ENCODE results near the gene OGDHL.
"Not testable (repeated sequence)": the region's sequence is repeated elsewhere in the genome, so short reads cannot be mapped to it uniquely, and the experiment has no call there.

OGDHL gene

GRCh38 chr10:49761789-49762565 lies at the start of gene OGDHL:
Gene OGDHL, minus strand, starts transcription at chr10:49762323. Its CDS starts 3,731 bp downstream, at chr10:49758592.
- Histone ChIP-seq H3K4me3 (ENCODE audit: low read depth in 1 of 2, low read length in 2 of 2) (peak within 1 kb of the TSS in 1 of 2 donors; percentile 27), H3K27ac (ENCODE audit: low read depth, low read length) (no peak within 1 kb of the TSS), H3K9ac (ENCODE audit: low read length) (no peak within 1 kb of the TSS), H3K27me3 (ENCODE audit: control insufficient read depth in 1 of 2, insufficient read depth in 2 of 2, low read length in 2 of 2) (peaks cover 0 to 25% of the 10 kb centered on the region in 2 donors), H3K36me3 (ENCODE audit: insufficient read depth, low read length) (no peaks in the 10 kb centered on the region), H3K4me1 (ENCODE audit: insufficient read depth, low read length) (no peaks in the 10 kb centered on the region), H3K9me3 (ENCODE audit: low read length) (no peaks in the 10 kb centered on the region)

DNA sequence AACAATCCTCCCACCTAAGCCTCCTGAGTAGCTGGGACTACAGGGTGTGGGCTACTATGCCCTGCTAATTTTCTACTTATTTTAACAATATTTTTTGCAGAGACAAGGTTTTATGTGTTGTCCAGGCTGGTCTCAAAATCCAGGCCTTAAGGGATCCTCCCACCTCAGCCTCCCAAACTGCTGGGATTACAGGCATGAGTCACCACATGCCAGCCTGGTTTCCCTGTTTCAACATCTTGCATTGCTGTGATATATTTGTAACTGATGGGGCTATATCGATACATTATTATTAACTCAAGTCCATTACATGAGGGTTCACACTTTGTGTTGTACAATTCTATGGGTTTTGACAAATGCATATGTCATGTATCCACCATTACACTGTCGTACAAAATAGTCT lies 41.9 kb upstream of the OGDHL start:
- Histone ChIP-seq H3K4me1 (ENCODE audit: insufficient read depth, low read length) (no peaks in the 10 kb centered on the region), H3K9me3 (ENCODE audit: low read length) (no peaks in the 10 kb centered on the region), H3K27me3 (ENCODE audit: control insufficient read depth in 1 of 2, insufficient read depth in 2 of 2, low read length in 2 of 2) (no peaks in the 10 kb centered on the region), H3K4me3 (ENCODE audit: low read depth in 1 of 2, low read length in 2 of 2) (no peak overlapping the region), H3K27ac (ENCODE audit: low read depth, low read length) (no peak overlapping the region), H3K36me3 (ENCODE audit: insufficient read depth, low read length) (no peaks in the 10 kb centered on the region), H3K9ac (ENCODE audit: low read length) (no peak overlapping the region)

DNA sequence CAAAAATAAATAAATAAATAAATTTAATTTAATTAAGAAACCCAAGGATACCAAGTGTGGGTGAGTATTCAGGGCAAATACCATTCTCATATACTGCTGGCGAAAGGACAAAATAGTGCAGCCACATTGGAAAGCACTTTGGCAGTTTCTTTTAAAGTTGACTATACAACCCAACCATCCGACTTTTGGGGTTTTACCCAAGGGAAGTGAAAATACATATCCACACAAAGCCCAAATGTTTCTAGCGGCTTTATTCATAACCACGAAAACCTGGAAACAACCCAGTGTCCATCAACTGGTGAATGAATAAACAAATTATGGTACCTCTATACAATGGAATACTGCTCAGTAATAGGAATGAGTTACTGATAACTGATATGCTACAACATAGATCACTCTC lies 36.2 kb upstream of the OGDHL start:
- H3K9me3 ChIP-seq (ENCODE audit: low read length), result no peaks in the 10 kb centered on the region
- H3K4me3 ChIP-seq (ENCODE audit: low read depth in 1 of 2, low read length in 2 of 2), result no peak overlapping the region
- no peak overlapping the region for H3K27ac ChIP-seq (ENCODE audit: low read depth, low read length)
- no peaks in the 10 kb centered on the region for H3K4me1 ChIP-seq (ENCODE audit: insufficient read depth, low read length)
- H3K27me3 ChIP-seq (ENCODE audit: control insufficient read depth in 1 of 2, insufficient read depth in 2 of 2, low read length in 2 of 2), result no peaks in the 10 kb centered on the region
- no peak overlapping the region for H3K9ac ChIP-seq (ENCODE audit: low read length)
- H3K36me3 ChIP-seq (ENCODE audit: insufficient read depth, low read length), result no peaks in the 10 kb centered on the region

- H3K4me3 ChIP-seq (ENCODE audit: low read depth in 1 of 2, low read length in 2 of 2), result no peak overlapping the region
- no peaks in the 10 kb centered on the region for H3K36me3 ChIP-seq (ENCODE audit: insufficient read depth, low read length)
- no peak overlapping the region for H3K9ac ChIP-seq (ENCODE audit: low read length)
- no peaks in the 10 kb centered on the region for H3K4me1 ChIP-seq (ENCODE audit: insufficient read depth, low read length)
- no peaks in the 10 kb centered on the region for H3K27me3 ChIP-seq (ENCODE audit: control insufficient read depth in 1 of 2, insufficient read depth in 2 of 2, low read length in 2 of 2)
- no peaks in the 10 kb centered on the region for H3K9me3 ChIP-seq (ENCODE audit: low read length)
- H3K27ac ChIP-seq (ENCODE audit: low read depth, low read length), result no peak overlapping the region
Measured at GRCh38 chr10:49791100-49791499, 29.0 kb upstream of the OGDHL start.

- Histone ChIP-seq H3K9me3 (ENCODE audit: low read length) (no peaks in the 10 kb centered on the region), H3K9ac (ENCODE audit: low read length) (no peak overlapping the region), H3K27me3 (ENCODE audit: control insufficient read depth in 1 of 2, insufficient read depth in 2 of 2, low read length in 2 of 2) (no peaks in the 10 kb centered on the region), H3K36me3 (ENCODE audit: insufficient read depth, low read length) (no peaks in the 10 kb centered on the region), H3K27ac (ENCODE audit: low read depth, low read length) (no peak overlapping the region), H3K4me3 (ENCODE audit: low read depth in 1 of 2, low read length in 2 of 2) (no peak overlapping the region), H3K4me1 (ENCODE audit: insufficient read depth, low read length) (no peaks in the 10 kb centered on the region)
Measured at GRCh38 chr10:49784681-49785080, 22.6 kb upstream of the OGDHL start.

GRCh38 chr10:49783645-49784044 lies 21.5 kb upstream of the OGDHL start:
- H3K9me3 ChIP-seq (ENCODE audit: low read length), result no peaks in the 10 kb centered on the region
- H3K9ac ChIP-seq (ENCODE audit: low read length), result no peak overlapping the region
- no peaks in the 10 kb centered on the region for H3K4me1 ChIP-seq (ENCODE audit: insufficient read depth, low read length)
- no peak overlapping the region for H3K4me3 ChIP-seq (ENCODE audit: low read depth in 1 of 2, low read length in 2 of 2)
- H3K27ac ChIP-seq (ENCODE audit: low read depth, low read length), result no peak overlapping the region
- H3K27me3 ChIP-seq (ENCODE audit: control insufficient read depth in 1 of 2, insufficient read depth in 2 of 2, low read length in 2 of 2), result no peaks in the 10 kb centered on the region
- H3K36me3 ChIP-seq (ENCODE audit: insufficient read depth, low read length), result no peaks in the 10 kb centered on the region

GRCh38 chr10:49781247-49781646 lies 19.1 kb upstream of the OGDHL start:
- H3K4me3 ChIP-seq (ENCODE audit: low read depth in 1 of 2, low read length in 2 of 2), result no peak overlapping the region
- H3K27ac ChIP-seq (ENCODE audit: low read depth, low read length), result no peak overlapping the region
- no peaks in the 10 kb centered on the region for H3K36me3 ChIP-seq (ENCODE audit: insufficient read depth, low read length)
- H3K4me1 ChIP-seq (ENCODE audit: insufficient read depth, low read length), result no peaks in the 10 kb centered on the region
- no peaks in the 10 kb centered on the region for H3K9me3 ChIP-seq (ENCODE audit: low read length)
- H3K9ac ChIP-seq (ENCODE audit: low read length), result no peak overlapping the region
- no peaks in the 10 kb centered on the region for H3K27me3 ChIP-seq (ENCODE audit: control insufficient read depth in 1 of 2, insufficient read depth in 2 of 2, low read length in 2 of 2)

DNA sequence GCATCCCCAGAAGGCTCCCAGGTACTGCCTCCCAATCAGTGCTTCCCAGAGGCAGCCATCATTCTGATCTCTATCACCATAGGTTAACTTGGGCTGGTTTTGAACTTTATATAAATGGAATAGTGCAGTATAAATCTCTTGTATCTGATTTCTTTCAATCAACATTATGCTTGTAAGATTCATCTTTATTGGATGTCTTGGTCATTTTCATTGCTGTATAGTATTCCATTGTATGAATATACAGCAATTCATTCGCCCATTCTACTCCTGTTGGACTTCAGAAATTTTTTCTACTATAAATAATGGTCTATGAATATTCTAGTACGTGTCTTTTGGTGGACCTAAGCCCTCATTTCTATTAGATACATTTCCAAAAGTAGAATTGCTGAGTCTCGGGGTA lies 16.1 kb upstream of the OGDHL start:
- H3K27ac ChIP-seq (ENCODE audit: low read depth, low read length), result no peak overlapping the region
- no peaks in the 10 kb centered on the region for H3K27me3 ChIP-seq (ENCODE audit: control insufficient read depth in 1 of 2, insufficient read depth in 2 of 2, low read length in 2 of 2)
- no peak overlapping the region for H3K4me3 ChIP-seq (ENCODE audit: low read depth in 1 of 2, low read length in 2 of 2)
- H3K36me3 ChIP-seq (ENCODE audit: insufficient read depth, low read length), result no peaks in the 10 kb centered on the region
- H3K9me3 ChIP-seq (ENCODE audit: low read length), result no peaks in the 10 kb centered on the region
- H3K4me1 ChIP-seq (ENCODE audit: insufficient read depth, low read length), result no peaks in the 10 kb centered on the region
- H3K9ac ChIP-seq (ENCODE audit: low read length), result no peak overlapping the region

- no peak overlapping the region for H3K4me3 ChIP-seq (ENCODE audit: low read depth in 1 of 2, low read length in 2 of 2)
- H3K9me3 ChIP-seq (ENCODE audit: low read length), result no peaks in the 10 kb centered on the region
- H3K36me3 ChIP-seq (ENCODE audit: insufficient read depth, low read length), result no peaks in the 10 kb centered on the region
- H3K9ac ChIP-seq (ENCODE audit: low read length), result no peak overlapping the region
- H3K4me1 ChIP-seq (ENCODE audit: insufficient read depth, low read length), result no peaks in the 10 kb centered on the region
- H3K27me3 ChIP-seq (ENCODE audit: control insufficient read depth in 1 of 2, insufficient read depth in 2 of 2, low read length in 2 of 2), result no peaks in the 10 kb centered on the region
- no peak overlapping the region for H3K27ac ChIP-seq (ENCODE audit: low read depth, low read length)
Measured at GRCh38 chr10:49776851-49777250, 14.7 kb upstream of the OGDHL start.

- no peak overlapping the region for H3K4me3 ChIP-seq (ENCODE audit: low read depth in 1 of 2, low read length in 2 of 2)
- no peaks in the 10 kb centered on the region for H3K36me3 ChIP-seq (ENCODE audit: insufficient read depth, low read length)
- no peaks in the 10 kb centered on the region for H3K9me3 ChIP-seq (ENCODE audit: low read length)
- H3K4me1 ChIP-seq (ENCODE audit: insufficient read depth, low read length), result no peaks in the 10 kb centered on the region
- no peak overlapping the region for H3K9ac ChIP-seq (ENCODE audit: low read length)
- no peaks in the 10 kb centered on the region for H3K27me3 ChIP-seq (ENCODE audit: control insufficient read depth in 1 of 2, insufficient read depth in 2 of 2, low read length in 2 of 2)
- H3K27ac ChIP-seq (ENCODE audit: low read depth, low read length), result no peak overlapping the region
Measured at GRCh38 chr10:49775014-49775413, 12.9 kb upstream of the OGDHL start.

DNA sequence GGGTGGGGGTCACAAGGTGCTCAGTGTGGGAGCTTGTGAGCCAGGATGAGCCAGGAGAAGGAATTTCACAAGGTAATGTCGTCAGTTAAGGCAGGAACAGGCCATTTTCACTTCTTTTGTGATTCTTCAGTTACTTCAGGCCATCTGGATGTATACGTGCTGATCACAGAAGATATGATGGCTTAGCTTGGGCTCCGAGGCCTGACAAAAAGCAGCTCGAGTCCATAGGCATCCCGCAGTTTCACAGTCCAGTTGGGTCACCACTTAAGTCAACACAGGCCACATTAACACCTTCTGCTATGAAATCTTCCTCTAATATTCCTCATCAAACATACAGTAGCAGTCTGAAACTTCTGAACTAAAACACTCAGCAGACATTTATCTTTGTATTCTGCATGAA lies 10.8 kb upstream of the OGDHL start:
- not testable (repeated sequence) for H3K27ac ChIP-seq (ENCODE audit: low read depth, low read length); H3K4me3 ChIP-seq (ENCODE audit: low read depth in 1 of 2, low read length in 2 of 2); H3K9me3 ChIP-seq (ENCODE audit: low read length); H3K4me1 ChIP-seq (ENCODE audit: insufficient read depth, low read length); H3K9ac ChIP-seq (ENCODE audit: low read length); H3K36me3 ChIP-seq (ENCODE audit: insufficient read depth, low read length)
- H3K27me3 ChIP-seq (ENCODE audit: control insufficient read depth in 1 of 2, insufficient read depth in 2 of 2, low read length in 2 of 2), result peaks cover 0 to 16% of the 10 kb centered on the region in 2 donors

DNA sequence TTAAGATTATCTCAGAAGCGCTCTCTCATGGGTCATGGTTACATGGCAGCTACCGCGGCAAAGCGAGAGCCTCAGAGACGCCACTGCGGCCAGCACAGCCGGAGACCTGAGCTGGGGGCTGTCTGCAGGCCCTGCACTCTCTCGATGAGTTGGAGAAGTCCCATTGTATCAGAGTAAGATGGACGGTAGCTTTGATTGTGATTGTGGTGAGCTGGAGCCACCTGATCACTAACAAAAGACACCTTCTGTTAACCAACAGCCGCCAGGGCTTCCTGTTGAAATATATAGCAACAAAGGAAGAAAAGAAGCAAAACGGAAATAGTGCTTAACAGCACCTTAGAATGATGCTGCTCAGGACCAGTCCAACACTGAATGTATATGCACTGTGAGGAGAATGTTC lies 8.9 kb upstream of the OGDHL start:
- not testable (repeated sequence) for H3K9ac ChIP-seq (ENCODE audit: low read length); H3K4me1 ChIP-seq (ENCODE audit: insufficient read depth, low read length); H3K9me3 ChIP-seq (ENCODE audit: low read length); H3K27ac ChIP-seq (ENCODE audit: low read depth, low read length); H3K4me3 ChIP-seq (ENCODE audit: low read depth in 1 of 2, low read length in 2 of 2); H3K36me3 ChIP-seq (ENCODE audit: insufficient read depth, low read length)
- peaks cover 0 to 19% of the 10 kb centered on the region in 2 donors for H3K27me3 ChIP-seq (ENCODE audit: control insufficient read depth in 1 of 2, insufficient read depth in 2 of 2, low read length in 2 of 2)
